H1 (cell line): ENCODE measurements around the gene USP7. TPM values are rescaled to one million over a fixed set of nuclear protein-coding genes. Genes with fewer than 3 reads are reported as not detected.

Experiments used
- CTCF ChIA-PET: fragments of 300-600 bp; sonication (Branson Sonifier 250); formaldehyde crosslinking; loops from one replicate; lab custom pipeline; 2021; ENCODE audit not compliant: partially characterized antibody; lab: Charles Lee
- POLR2A ChIA-PET: fragments of 300-600 bp; sonication (Branson Sonifier 250); formaldehyde crosslinking; loops from one replicate; lab custom pipeline; 2021; ENCODE audit warnings: inconsistent platforms; ENCODE audit not compliant: partially characterized antibody; lab: Charles Lee
- DNase-seq, 2 experiments: peaks; one replicate each; pipeline versions ENCODE4 v3.0.0 to v3.0.0-alpha.2; 2010 to 2022; ENCODE audit warnings: low spot score in 2 of 2, low read depth in 1 of 2, mixed read lengths in 1 of 2
- FAIRE-seq: peaks from 2 replicates; lab custom pipeline; 2011; peaks lifted over from hg19 to GRCh38; lab: Jason Lieb, UNC
- H2AFZ ChIP-seq: 2 replicates; pipeline ENCODE4 v1.8.1; 2012; ENCODE audit warnings: low read length, inconsistent platforms
- H2AK5ac ChIP-seq: 2 replicates; pipeline ENCODE4 v1.6.1; 2013; ENCODE audit warnings: low read depth, low read length
- H2BK120ac ChIP-seq: replicated peaks from 2 replicates; pipeline ENCODE3; 2013; ENCODE audit warnings: low read depth, low read length, inconsistent platforms
- H2BK12ac ChIP-seq: 2 replicates; pipeline ENCODE4 v1.6.1; 2013; ENCODE audit warnings: low read depth, low read length
- H2BK15ac ChIP-seq: 2 replicates; pipeline ENCODE4 v1.6.1; 2013; ENCODE audit warnings: low read length
- H2BK20ac ChIP-seq: 2 replicates; pipeline ENCODE4 v1.6.1; 2013; ENCODE audit warnings: low read length
- H2BK5ac ChIP-seq: 2 replicates; pipeline ENCODE4 v1.6.1; 2013; ENCODE audit warnings: low read depth, low read length
- H3K14ac ChIP-seq: 2 replicates; pipeline ENCODE4 v1.6.1; 2013; ENCODE audit warnings: inconsistent platforms; ENCODE audit not compliant: insufficient read length
- H3K18ac ChIP-seq: 2 replicates; pipeline ENCODE4 v1.6.1; 2013; ENCODE audit warnings: low read length; ENCODE audit errors: extremely low read depth
- H3K23ac ChIP-seq: 2 replicates; pipeline ENCODE4 v1.6.1; 2013; ENCODE audit warnings: inconsistent platforms; ENCODE audit not compliant: insufficient read length
- H3K23me2 ChIP-seq: 2 replicates; pipeline ENCODE4 v1.6.1; 2013; ENCODE audit warnings: low read depth, low read length
- H3K27ac ChIP-seq: 2 replicates; pipeline ENCODE4 v1.6.1; 2011; ENCODE audit warnings: low read depth, low read length, inconsistent platforms
- H3K27me3 ChIP-seq, 4 experiments: replicated peaks in 1 of 4; 1 replicate in 1 of 4; 2 replicates in 3 of 4; pipeline versions ENCODE4 v1.6.1 to v1.8.1; 2011 to 2013; ENCODE audit warnings: low read length in 3 of 4, mild to moderate bottlenecking in 3 of 4, inconsistent platforms in 2 of 4, mixed read lengths in 2 of 4, moderate library complexity in 1 of 4; ENCODE audit not compliant: control insufficient read depth in 3 of 4, insufficient read depth in 3 of 4; ENCODE audit errors: extremely low read depth in 1 of 4
- H3K36me3 ChIP-seq, 4 experiments: 2 replicates each; pipeline versions ENCODE4 v1.6.1 to v1.8.1; 2011 to 2013; ENCODE audit warnings: mild to moderate bottlenecking in 4 of 4, low read length in 3 of 4, moderate library complexity in 2 of 4, control low read depth in 1 of 4, inconsistent platforms in 1 of 4; ENCODE audit not compliant: insufficient read depth in 4 of 4, control insufficient read depth in 2 of 4
- H3K4ac ChIP-seq: replicated peaks from 2 replicates; pipeline ENCODE3; 2013; ENCODE audit warnings: low read length, low read depth, mixed read lengths, inconsistent platforms; ENCODE audit not compliant: insufficient read length
- H3K4me1 ChIP-seq, 4 experiments: replicated peaks in 1 of 4; 1 replicate in 1 of 4; 2 replicates in 3 of 4; pipeline versions ENCODE4 v1.6.1 to v1.8.1; 2011 to 2013; ENCODE audit warnings: low read length in 3 of 4, inconsistent platforms in 2 of 4, mixed read lengths in 1 of 4; ENCODE audit not compliant: insufficient read depth in 4 of 4, control insufficient read depth in 3 of 4
- H3K4me2 ChIP-seq, 2 experiments: 2 replicates each; pipeline versions ENCODE4 v1.6.1 to v1.8.1; 2011 to 2013; ENCODE audit warnings: low read depth in 2 of 2, low read length in 2 of 2, control low read depth in 1 of 2, inconsistent platforms in 1 of 2, mild to moderate bottlenecking in 1 of 2; ENCODE audit not compliant: insufficient read depth in 1 of 2
- H3K4me3 ChIP-seq, 4 experiments: fragments of 200-600, 300-600 bp in 1 of 4; sonication (generic), shearing (Covaris generic), sonication (Bioruptor Twin) in 1 of 4; 2 replicates each; pipeline versions ENCODE4 v1.5.1 to v1.8.1; 2011 to 2016; ENCODE audit warnings: low read length in 4 of 4, low read depth in 3 of 4, control low read depth in 2 of 4, inconsistent platforms in 2 of 4, mild to moderate bottlenecking in 2 of 4, mixed read lengths in 1 of 4, moderate library complexity in 1 of 4; ENCODE audit not compliant: insufficient read depth in 2 of 4; ENCODE audit errors: extremely low read depth in 1 of 4
- H3K56ac ChIP-seq: replicated peaks from 2 replicates; pipeline ENCODE3; 2013; ENCODE audit warnings: low read depth, mild to moderate bottlenecking, mixed read lengths, low read length, inconsistent platforms; ENCODE audit not compliant: insufficient read length
- H3K79me1 ChIP-seq: 2 replicates; pipeline ENCODE4 v1.6.1; 2013; ENCODE audit warnings: low read depth, low read length, control low read depth
- H3K79me2 ChIP-seq, 2 experiments: 2 replicates each; pipeline versions ENCODE4 v1.6.1 to v1.8.1; 2012 to 2013; ENCODE audit warnings: low read length in 2 of 2, mild to moderate bottlenecking in 2 of 2, inconsistent platforms in 1 of 2; ENCODE audit not compliant: insufficient read depth in 2 of 2, control insufficient read depth in 1 of 2
- H3K9ac ChIP-seq, 4 experiments: replicated peaks in 1 of 4; 1 replicate in 1 of 4; 2 replicates in 3 of 4; pipeline versions ENCODE4 v1.6.1 to v1.8.1; 2011 to 2013; ENCODE audit warnings: low read depth in 3 of 4, low read length in 3 of 4, control low read depth in 2 of 4, mild to moderate bottlenecking in 2 of 4, moderate library complexity in 2 of 4, inconsistent platforms in 1 of 4; ENCODE audit errors: extremely low read depth in 1 of 4
- H3K9me3 ChIP-seq, 2 experiments: 2 replicates each; pipeline versions ENCODE4 v1.6.1 to v1.8.1; 2012 to 2013; ENCODE audit warnings: mild to moderate bottlenecking in 2 of 2, moderate library complexity in 2 of 2, control low read depth in 1 of 2, inconsistent platforms in 1 of 2, low read depth in 1 of 2, low read length in 1 of 2, mixed read lengths in 1 of 2; ENCODE audit not compliant: insufficient read depth in 2 of 2
- H4K20me1 ChIP-seq, 2 experiments: replicated peaks in 1 of 2; 2 replicates each; pipeline versions ENCODE3 to v1.8.1; 2011 to 2013; ENCODE audit warnings: inconsistent platforms in 2 of 2, low read length in 2 of 2, mild to moderate bottlenecking in 1 of 2; ENCODE audit not compliant: insufficient read depth in 2 of 2, control insufficient read depth in 1 of 2
- H4K5ac ChIP-seq: 2 replicates; pipeline ENCODE4 v1.6.1; 2013; ENCODE audit warnings: low read length, low read depth, mixed read lengths, inconsistent platforms; ENCODE audit not compliant: insufficient read length
- H4K8ac ChIP-seq: 2 replicates; pipeline ENCODE4 v1.8.0; 2013; ENCODE audit warnings: mild to moderate bottlenecking, moderate library complexity, low read length, inconsistent platforms; ENCODE audit not compliant: insufficient read depth; ENCODE audit errors: extremely low read depth
- H4K91ac ChIP-seq: replicated peaks from 2 replicates; pipeline ENCODE3; 2013; ENCODE audit warnings: low read length, mixed read lengths, inconsistent platforms; ENCODE audit not compliant: insufficient read length
- CHD1 ChIP-seq: IDR thresholded peaks from 2 replicates; pipeline ENCODE4 v1.6.1; 2012; ENCODE audit warnings: low read depth, low read length, improper control_type of control experiment
- KDM1A ChIP-seq: fragments of 200-600, 300-600 bp; sonication (generic); IDR thresholded peaks from 2 replicates; pipeline ENCODE4 v1.7.1; 2016; ENCODE audit warnings: mild to moderate bottlenecking, low read length, borderline replicate concordance
- WGBS, 2 experiments: shearing (Covaris generic) in 1 of 2; methylation state at CpG; one replicate each; pipeline versions ENCODE4 v1.1.6 to v1.1.7; 2013 to 2015; ENCODE audit warnings: low lambda C conversion rate in 2 of 2, mixed read lengths in 2 of 2, inconsistent platforms in 1 of 2, low coverage in 1 of 2, missing lambda C conversion rate in 1 of 2; ENCODE audit not compliant: insufficient replicate concordance in 2 of 2, insufficient coverage in 1 of 2, insufficient read length in 1 of 2; ENCODE audit errors: extremely low coverage in 1 of 2, missing lambda C conversion rate in 1 of 2; 5-methylcytosine and 5-hydroxymethylcytosine counted together
- polyA plus RNA-seq, 7 experiments: library from polyadenylated mRNA; depleted of rRNA in 3 of 7; stranded (reverse) in 5 of 7; unstranded in 2 of 7; fragments of >200 nt in 5 of 7; fragments of 200-250 nt in 2 of 7; gene quantifications; 1 replicate in 5 of 7; 2 replicates in 1 of 7; 4 replicates in 1 of 7; pipeline versions ENCODE4 v1.2.1 to v1.2.3, GENCODE V29; 2011 to 2013; ENCODE audit warnings: missing spikeins in 2 of 7, mixed read lengths in 2 of 7
- total RNA-seq: library from RNA; stranded (reverse); fragmentation: NEBNext Ultra II Directional; extraction: Animal tissue kit (Norgen Biotek cat#: 25700); gene quantifications from 2 replicates; pipeline ENCODE4 v1.2.1, GENCODE V29; 2021

Gene USP7
- total and polyA plus RNA-seq, 2 of the 8 experiments (the other 6 are each of a cell fraction or from before 2014, with no cell fraction given): 21.3 to 211 TPM

- Histone ChIP-seq H3K79me2 (no peaks in the 10 kb centered on the region), H2AFZ (no peak overlapping the region), H3K9ac (no peak overlapping the region), H2BK20ac (no peak overlapping the region), H2BK15ac (0 out of 2 replicates have a peak overlapping the region, but pooled peaks have one; percentile 53), H3K23me2 (no peaks in the 10 kb centered on the region), H3K9me3 (no peaks in the 10 kb centered on the region), H3K4ac (no peak overlapping the region), H4K5ac (no peak overlapping the region), H3K4me1 (peaks cover 5 to 11% (median 9%) of the 10 kb centered on the region in 4 experiments; a peak in 4 of 7 replicates), H3K4me3 (no peak overlapping the region), H3K23ac (no peak overlapping the region), H3K27ac (no peak overlapping the region), H3K18ac (no peak overlapping the region), H4K8ac (no peak overlapping the region), H3K14ac (no peak overlapping the region), H4K20me1 (no peaks in the 10 kb centered on the region), H2AK5ac (no peak overlapping the region), H3K56ac (no peak overlapping the region), H2BK120ac (no peak overlapping the region), H2BK5ac (no peak overlapping the region), H3K36me3 (no peaks in the 10 kb centered on the region), H4K91ac (no peak overlapping the region), H3K4me2 (no peak overlapping the region), H3K27me3 (no peaks in the 10 kb centered on the region), H2BK12ac (no peak overlapping the region), H3K79me1 (no peaks in the 10 kb centered on the region)
- 97% methylated on average over 1 of the region's 1 CpG; no CpG with 5 or more reads in 1 of the 2 experiments for WGBS, 2 experiments
- DNase-seq (no peak), FAIRE-seq (no peak)
- CTCF ChIA-PET: interaction anchor here (0.6 to 1.6 kb wide), 4 partner anchors 13 to 85 kb away, joined by 3 to 11 read pairs (median 3); no protein-coding TSS in a partner anchor
- TF ChIP-seq CHD1: no peak
- peak; percentile 60; the same call in 1 of the 2 replicates for TF ChIP-seq KDM1A
- POLR2A ChIA-PET: interaction anchor here (1.2 kb wide), 1 partner anchor 23 kb away, joined by 3 read pairs; no protein-coding TSS in a partner anchor
Observed at GRCh38 chr16:8971416-8971815, 7.7 kb upstream of the USP7 start.
